Amygdala (tissue), 56 donors: ENCODE results near the gene ZSWIM4.
"Not testable (repeated sequence)": the region's sequence is repeated elsewhere in the genome, so short reads cannot be mapped to it uniquely, and the experiment has no call there.

ENCODE experiments used
- DNase-seq, 56 donors: peaks; one replicate each; lab custom pipeline; 2025; lab: John Stamatoyannopoulos, UW

The ZSWIM4 gene

DNA sequence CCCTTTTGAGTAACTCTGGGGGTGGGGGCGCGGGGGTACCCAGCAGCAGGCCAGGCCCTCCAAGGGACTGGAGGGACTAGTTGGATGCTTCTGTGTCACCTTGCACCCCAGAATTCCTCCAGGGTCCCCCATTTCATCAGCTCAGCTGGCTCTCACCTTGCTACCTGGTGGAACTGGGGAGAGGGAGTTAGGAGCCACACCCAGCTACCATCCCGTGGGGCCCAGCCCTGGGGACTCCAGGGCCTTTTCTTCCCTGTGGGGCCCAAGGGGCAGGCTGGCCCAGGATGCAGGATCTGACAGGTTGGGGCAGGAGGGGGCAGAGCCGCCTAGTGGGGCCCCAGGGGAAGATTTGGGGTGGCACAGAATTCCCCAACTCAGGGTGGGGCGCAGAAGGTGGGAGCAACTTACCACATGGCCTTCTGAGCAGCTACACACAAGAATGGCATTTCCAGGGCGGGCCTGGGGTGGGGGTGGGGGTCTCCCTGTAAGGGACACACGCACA is 48.9 kb downstream of the ZSWIM4 start:
- DNase-seq, result no peak

DNA sequence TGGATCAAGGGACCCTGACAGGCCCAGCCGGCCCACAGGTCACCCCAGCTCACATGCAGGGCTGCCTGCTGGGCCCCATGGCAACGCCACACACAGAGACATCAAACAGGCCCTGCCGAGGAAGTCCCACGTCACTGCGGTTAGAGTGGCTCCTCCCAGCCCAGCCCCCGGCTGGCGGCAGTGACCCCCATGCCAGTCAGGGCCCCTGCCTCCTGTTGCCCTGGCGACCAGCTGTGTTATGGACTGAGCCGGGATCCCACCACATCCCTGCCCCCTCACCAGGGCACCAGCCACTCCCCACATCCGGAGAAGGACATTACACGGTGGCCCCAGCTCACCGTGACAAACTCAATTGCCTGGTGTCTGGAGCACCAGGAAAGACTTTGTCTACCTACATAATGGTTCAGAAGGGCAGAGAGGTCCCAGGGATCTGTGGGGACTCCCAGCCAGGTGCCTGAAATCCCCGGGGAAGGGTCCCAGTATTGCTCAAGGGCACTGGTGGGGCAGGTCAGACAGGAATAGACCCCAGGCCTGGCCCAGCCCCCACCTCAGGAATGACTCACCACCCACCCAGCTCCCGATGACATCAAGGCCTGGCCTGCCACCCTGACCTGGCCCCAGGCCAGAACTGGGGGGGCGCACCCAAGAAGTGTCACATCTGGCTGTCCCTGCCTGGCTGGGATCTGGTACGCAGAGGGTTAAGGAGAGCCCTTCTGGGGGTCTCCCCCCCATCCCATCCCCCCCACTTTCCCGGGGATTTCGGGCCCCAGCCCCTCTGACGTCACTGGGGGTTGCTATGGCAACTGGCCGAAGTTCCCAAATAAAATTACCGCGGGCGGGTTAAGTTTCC is 51.5 kb downstream of the ZSWIM4 start:
- peak in 48 of 56 donors; percentile 24 to 96 (median 63) for DNase-seq

GRCh38 chr19:13847407-13848339 is 52.4 kb downstream of the ZSWIM4 start:
- peak in 47 of 56 donors; percentile 16 to 93 (median 65) for DNase-seq

DNA sequence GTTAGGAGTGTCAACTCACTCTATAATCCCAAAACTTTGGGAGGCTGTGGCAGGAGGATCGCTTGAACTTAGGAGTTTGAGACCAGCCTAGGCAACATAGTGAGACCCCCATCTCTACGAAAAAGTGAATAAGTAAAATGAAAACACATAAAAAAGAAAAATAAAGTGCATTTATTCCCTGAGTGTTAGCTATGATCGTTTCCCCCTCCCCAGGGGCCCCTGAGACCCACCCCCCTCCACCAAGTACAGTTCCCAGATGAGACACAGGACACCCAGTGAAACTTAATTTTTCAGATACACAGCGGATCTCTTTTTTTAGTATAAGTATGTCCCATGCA is 53.1 kb downstream of the ZSWIM4 start:
- DNase-seq, result no peak

DNA sequence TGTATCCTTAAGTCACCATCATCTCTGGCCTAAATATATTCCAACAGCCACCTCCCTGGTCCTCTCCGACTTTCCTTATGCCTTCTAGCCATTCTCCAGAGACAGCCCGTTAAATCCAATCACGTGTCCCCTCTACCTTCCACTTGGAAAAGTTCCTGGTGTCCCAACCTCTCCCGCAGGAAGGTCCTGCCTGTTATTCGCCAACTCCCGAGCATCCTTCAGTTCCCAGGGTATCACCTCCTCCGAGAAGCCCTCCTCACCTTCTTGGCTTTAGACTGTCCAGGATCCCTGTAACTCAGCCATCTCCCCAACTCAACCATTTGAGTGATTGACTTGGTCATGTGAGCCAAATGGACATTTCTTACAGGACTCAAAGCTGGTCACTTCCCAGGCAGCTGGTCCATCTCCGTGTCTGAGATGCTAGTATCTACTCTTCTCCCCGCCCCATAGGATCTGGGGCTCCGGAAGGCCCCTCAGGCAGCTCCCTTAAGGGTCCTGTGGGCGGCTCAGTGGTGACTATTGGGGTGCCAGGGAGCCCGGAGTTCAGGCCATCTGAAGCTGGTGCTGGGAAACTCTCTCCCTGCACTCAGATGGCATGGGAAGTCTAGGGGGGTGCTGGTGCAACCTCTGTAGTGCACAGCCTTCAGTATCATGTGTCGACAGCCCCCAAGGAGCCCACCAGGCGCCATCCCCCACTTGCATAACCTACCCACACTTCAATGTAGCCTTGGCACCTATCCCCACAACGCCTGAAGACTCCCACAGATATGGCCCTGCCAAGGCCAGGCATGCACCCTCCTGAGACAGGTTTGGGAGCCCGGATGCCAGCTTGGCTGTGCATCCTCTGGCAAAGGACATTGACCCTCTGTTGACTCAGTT is 53.8 kb downstream of the ZSWIM4 start:
- no peak for DNase-seq

GRCh38 chr19:13849991-13850909 is 55.0 kb downstream of the ZSWIM4 start:
- peak in 46 of 56 donors; percentile 24 to 87 (median 60) for DNase-seq

DNA sequence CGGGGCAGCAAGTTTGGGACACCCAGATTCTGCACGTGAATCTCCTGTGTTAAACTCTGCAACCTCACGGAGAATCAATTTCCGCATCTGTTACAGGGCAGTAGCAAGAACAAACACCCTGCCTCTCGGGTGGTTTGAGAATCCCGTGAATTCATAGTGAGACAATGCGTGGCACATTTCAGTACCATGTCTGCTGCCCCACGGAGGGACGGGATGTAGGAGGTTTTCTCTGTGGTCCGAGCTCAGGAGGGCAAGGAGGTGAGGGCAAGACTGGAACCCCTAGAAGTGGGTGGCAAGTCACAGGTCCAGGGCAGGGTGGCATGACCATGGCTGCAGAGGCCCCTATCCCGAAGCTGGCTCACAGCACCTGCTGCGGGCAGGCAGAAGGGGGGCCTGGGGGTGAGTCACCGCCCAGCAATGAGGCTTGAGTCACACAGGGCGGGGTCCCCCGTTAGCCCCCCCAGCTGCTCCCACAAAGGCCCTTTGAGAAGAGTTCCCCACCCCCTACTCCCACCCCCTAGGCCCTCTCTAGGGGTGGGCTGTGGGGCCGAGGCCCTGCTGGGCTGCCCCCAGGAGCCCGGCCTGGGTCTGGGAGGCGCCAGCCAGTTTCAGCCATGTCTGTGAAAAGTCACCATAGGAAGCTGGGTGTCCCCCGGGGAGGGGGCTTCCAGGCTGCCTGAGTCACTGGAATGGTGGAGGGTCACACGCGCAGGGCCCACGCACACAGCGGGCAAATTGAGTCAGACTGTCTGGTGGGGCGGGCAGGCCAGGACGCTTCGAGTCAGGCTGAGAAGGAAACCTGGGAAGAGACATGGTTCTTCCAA is 55.9 kb downstream of the ZSWIM4 start:
- DNase-seq, result peak in 42 of 56 donors; percentile 15 to 89 (median 54)

DNA sequence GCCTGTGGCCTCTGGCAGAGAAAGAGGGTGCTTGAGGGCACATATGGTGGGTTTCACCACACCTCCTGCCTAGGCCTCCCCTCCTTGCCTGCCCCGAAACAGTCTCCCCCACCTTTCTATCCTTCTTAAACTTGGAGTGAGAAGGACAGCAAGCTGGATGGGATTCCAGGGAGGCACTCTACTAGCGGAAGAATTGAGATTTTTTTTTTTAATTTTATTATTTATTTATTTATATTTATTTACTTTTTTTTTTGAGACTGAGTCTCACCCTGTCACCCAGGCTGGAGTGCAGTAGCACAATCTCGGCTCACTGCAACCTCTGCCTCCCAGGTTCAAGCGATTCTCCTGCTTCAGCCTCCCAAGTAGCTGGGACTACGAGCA is 56.5 kb downstream of the ZSWIM4 start:
- not testable (repeated sequence) for DNase-seq

GRCh38 chr19:13852171-13852707 is 57.0 kb downstream of the ZSWIM4 start:
- DNase-seq, result not testable (repeated sequence)

DNA sequence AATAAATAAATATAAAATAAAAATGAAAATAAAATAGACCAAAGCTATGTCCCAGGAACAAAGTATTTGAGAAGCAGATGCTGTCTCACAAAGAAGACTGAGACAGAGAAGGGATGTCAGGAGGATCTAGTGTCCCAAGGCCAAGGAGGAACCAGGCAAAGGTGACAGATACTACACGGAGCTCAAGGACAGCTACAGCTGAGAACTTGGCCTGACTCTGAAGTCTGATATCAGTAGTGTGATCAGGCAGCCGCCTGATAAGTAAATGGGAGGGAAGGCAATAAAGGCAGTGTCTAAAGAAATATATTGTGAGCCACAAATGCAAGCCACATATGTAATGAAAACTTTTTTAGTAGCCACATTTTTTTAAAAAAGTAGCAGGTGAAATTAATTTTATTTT is 61.3 kb downstream of the ZSWIM4 start:
- no peak for DNase-seq

DNA sequence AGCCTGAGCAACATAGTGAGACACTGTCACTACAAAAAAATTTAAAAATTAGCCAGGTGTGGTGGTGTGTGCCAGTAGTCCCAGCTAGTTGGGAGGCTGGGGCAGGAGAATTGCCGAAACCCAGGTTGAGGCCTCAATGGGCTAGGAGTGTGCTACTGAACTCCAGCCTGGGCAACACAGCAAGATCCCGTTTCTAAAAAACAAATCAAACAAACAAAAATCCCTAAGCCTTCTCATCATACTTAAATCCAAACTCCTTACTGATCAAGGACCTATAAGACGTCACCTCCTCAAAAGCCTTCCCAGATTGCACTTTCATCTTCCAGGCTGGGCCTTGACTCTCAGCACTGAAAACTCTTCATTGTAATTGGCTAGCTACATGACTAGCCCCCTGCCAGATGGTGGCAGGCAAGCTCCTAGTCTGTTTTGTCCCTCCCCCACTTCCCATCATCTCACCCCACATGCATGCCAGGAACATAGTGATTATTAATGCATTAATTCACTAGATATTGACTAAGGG is 64.2 kb downstream of the ZSWIM4 start:
- no peak for DNase-seq

GRCh38 chr19:13860679-13861391 is 65.6 kb downstream of the ZSWIM4 start:
- no peak for DNase-seq

- DNase-seq, result peak in 1 of 56 donors; percentile 39
These were observed 66.1 kb downstream of the ZSWIM4 start for GRCh38 chr19:13861392-13861713.

GRCh38 chr19:13861714-13862531 is 66.7 kb downstream of the ZSWIM4 start:
- peak; percentile 35 to 94 (median 84) for DNase-seq

DNA sequence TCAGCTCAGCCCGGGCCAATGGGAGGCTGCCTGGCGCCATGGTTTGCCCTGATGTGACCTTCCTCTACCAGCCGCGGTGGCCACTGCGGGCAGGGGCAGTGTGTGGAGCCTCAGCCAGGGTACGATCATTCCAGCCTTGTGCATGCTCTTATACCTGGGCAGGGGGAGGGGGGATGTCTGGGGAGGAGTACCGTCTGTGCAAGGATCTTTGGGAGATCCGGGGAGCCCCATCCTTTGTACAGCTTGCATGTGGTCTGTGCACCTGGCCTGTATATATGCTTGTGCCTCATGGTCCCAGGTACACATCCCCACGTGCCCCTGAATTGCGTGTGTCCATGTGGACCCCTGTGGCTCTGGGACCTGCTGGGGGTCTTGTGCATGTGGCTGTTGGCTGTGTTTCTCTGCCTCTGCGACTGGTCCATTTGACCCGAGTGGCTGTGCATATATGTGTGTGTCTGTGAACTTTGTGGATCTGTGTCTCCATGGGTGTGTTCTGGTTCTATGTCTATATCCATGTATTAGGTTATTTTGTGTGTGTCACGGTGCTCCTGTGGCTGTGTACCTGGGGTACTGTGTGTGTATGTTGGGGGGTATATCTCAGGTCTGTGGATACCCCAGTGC is 68.9 kb downstream of the ZSWIM4 start:
- no peak for DNase-seq
